ENCODE results near the gene ELFN2. TPM values are rescaled to one million over a fixed set of nuclear protein-coding genes. Genes with fewer than 3 reads are reported as not detected.

ELFN2 gene
- total and polyA plus RNA-seq, 2 donors (not counting 3 experiments of a cell fraction or from before 2014, with no cell fraction given): 0.41 to 1.3 TPM

DNA sequence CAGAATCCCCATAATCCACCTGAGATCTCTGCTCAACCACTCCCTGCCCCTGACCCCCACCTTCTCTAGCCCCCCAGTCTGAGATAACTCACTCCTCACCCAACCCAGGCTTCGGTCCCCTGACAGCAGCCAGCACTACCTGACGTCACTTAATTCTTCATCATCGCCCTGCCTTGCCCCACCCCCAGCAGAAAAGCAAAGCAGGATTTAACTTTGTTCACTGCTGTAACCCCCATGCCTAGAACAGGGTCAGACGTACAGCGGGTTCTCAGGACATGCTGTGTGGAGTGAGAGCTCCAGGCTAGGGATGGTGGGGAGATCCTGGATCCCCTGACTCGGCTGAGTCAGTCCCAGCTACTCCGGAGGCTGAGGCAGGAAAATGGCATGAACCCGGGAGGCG is 45.8 kb downstream of the ELFN2 start:
- ChIA-PET CTCF (interaction anchor here (0.9 to 1.8 kb wide), 4 partner anchors 13 to 64 kb away, joined by 3 to 5 read pairs (median 4); no protein-coding TSS in a partner anchor), POLR2A (no interaction called here)
- Histone ChIP-seq H3K9me3 (replicated peaks; ENCODE audit: control insufficient read depth, insufficient read depth, low read length) (no peaks in the 10 kb centered on the region), H4K20me1 (replicated peaks; ENCODE audit: control insufficient read depth, extremely low read depth, insufficient read depth, low read length) (no peaks in the 10 kb centered on the region), H3K4me1 (ENCODE audit: control insufficient read depth, extremely low read depth, insufficient read depth, low read length) (no peaks in the 10 kb centered on the region), H3K4me3 (replicated peaks in 1 of 3; ENCODE audit: insufficient read depth in 1 of 3, low read depth in 1 of 3, low read length in 3 of 3) (no peak overlapping the region), H3K9ac (replicated peaks; ENCODE audit: extremely low read depth, insufficient read depth, low read length) (no peak overlapping the region), H2AFZ (ENCODE audit: low read depth, low read length) (no peak overlapping the region), H3K9me1 (replicated peaks; ENCODE audit: control insufficient read depth, extremely low read depth, insufficient read depth, low read length) (no peaks in the 10 kb centered on the region), H3K79me2 (ENCODE audit: control insufficient read depth, insufficient read depth, low read length) (no peaks in the 10 kb centered on the region), H3K27ac (ENCODE audit: insufficient read depth, low read depth, low read length) (no peak overlapping the region), H3K36me3 (ENCODE audit: control insufficient read depth in 2 of 2, extremely low read depth in 1 of 2, insufficient read depth in 2 of 2, low read length in 2 of 2) (no peaks in the 10 kb centered on the region), H3K27me3 (ENCODE audit: control insufficient read depth in 2 of 2, insufficient read depth in 2 of 2, low read length in 2 of 2) (peaks cover 3 to 4% of the 10 kb centered on the region in 2 experiments), H3K4me2 (ENCODE audit: insufficient read depth, low read length) (no peak overlapping the region)
- FAIRE-seq (no peak), DNase-seq (ENCODE audit: low read depth, low spot score) (no peak)
- dilution Hi-C loops (cut with MboI; ENCODE audit: extremely low pct_ligation_motif_present, low sequenced_read_pairs): no loop called here
- BruUV-seq (replicated peaks): no TSS peak
- intact Hi-C loops (cut with micrococcal nuclease): no loop called here
- TF ChIP-seq EZH2 (IDR thresholded peaks at IDR 0.05; ENCODE audit: borderline replicate concordance, low read depth, low read length, severe bottlenecking): no peak
- TF ChIP-seq, protein P1, sequence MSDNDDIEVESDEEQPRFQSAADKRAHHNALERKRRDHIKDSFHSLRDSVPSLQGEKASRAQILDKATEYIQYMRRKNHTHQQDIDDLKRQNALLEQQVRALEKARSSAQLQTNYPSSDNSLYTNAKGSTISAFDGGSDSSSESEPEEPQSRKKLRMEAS (IDR thresholded peaks at IDR 0.05; ENCODE audit: insufficient read depth, insufficient read length): no peak
- TF ChIP-seq POLR2AphosphoS5 (IDR thresholded peaks at IDR 0.05; ENCODE audit: insufficient read depth, low read depth, low read length): no peak
- TF ChIP-seq JUN (IDR thresholded peaks at IDR 0.05; ENCODE audit: borderline replicate concordance, insufficient read depth, insufficient read length, low read depth): no peak
- TF ChIP-seq GATA2 (IDR thresholded peaks at IDR 0.05; ENCODE audit: insufficient read depth, insufficient read length, low read depth, low read length): no peak
- no peak for TF ChIP-seq FOS (IDR thresholded peaks at IDR 0.05; ENCODE audit: borderline replicate concordance, insufficient read depth, low read length)
- TF ChIP-seq MYC (IDR thresholded peaks at IDR 0.05; ENCODE audit: low read depth, low read length): no peak
- TF ChIP-seq, protein P2, sequence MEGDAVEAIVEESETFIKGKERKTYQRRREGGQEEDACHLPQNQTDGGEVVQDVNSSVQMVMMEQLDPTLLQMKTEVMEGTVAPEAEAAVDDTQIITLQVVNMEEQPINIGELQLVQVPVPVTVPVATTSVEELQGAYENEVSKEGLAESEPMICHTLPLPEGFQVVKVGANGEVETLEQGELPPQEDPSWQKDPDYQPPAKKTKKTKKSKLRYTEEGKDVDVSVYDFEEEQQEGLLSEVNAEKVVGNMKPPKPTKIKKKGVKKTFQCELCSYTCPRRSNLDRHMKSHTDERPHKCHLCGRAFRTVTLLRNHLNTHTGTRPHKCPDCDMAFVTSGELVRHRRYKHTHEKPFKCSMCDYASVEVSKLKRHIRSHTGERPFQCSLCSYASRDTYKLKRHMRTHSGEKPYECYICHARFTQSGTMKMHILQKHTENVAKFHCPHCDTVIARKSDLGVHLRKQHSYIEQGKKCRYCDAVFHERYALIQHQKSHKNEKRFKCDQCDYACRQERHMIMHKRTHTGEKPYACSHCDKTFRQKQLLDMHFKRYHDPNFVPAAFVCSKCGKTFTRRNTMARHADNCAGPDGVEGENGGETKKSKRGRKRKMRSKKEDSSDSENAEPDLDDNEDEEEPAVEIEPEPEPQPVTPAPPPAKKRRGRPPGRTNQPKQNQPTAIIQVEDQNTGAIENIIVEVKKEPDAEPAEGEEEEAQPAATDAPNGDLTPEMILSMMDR (IDR thresholded peaks at IDR 0.05; ENCODE audit: extremely low read depth in 1 of 2, insufficient read depth in 1 of 2, low read depth in 1 of 2, low read length in 2 of 2): no peak
- no peak for TF ChIP-seq POLR2A (IDR thresholded peaks at IDR 0.05; ENCODE audit: low read depth, low read length)

All from endothelial cell of umbilical vein (primary cell).